DMS153 (cell line): Measurements from ENCODE around the gene PPP6R1.

ENCODE experiments used
- DNase-seq: peaks from one replicate; lab custom pipeline; 2025; lab: John Stamatoyannopoulos, UW

PPP6R1 gene

GRCh38 chr19:55279770-55280643 lies 21.2 kb upstream of the PPP6R1 start, which contains the start of gene HSPBP1:
Gene HSPBP1, minus strand, starts transcription at chr19:55280110. Its CDS starts 502 bp downstream, at chr19:55279608.
- peak; percentile 96 for DNase-seq

- no peak for DNase-seq
Measured at GRCh38 chr19:55279340-55279739, 20.5 kb upstream of the PPP6R1 start.

- no peak for DNase-seq
Measured at GRCh38 chr19:55278391-55279135, 19.7 kb upstream of the PPP6R1 start.

GRCh38 chr19:55277494-55277893 lies 18.7 kb upstream of the PPP6R1 start:
- DNase-seq: no peak

GRCh38 chr19:55276720-55277430 lies 18.1 kb upstream of the PPP6R1 start:
- no peak for DNase-seq

- no peak for DNase-seq
Measured at GRCh38 chr19:55275851-55276719, 17.3 kb upstream of the PPP6R1 start.

- DNase-seq: no peak
Measured at GRCh38 chr19:55273978-55274707, 15.3 kb upstream of the PPP6R1 start.

- no peak for DNase-seq
Measured at GRCh38 chr19:55272142-55272541, 13.3 kb upstream of the PPP6R1 start.

- DNase-seq: no peak
Measured at GRCh38 chr19:55270172-55270942, 11.5 kb upstream of the PPP6R1 start.

- no peak for DNase-seq
Measured at GRCh38 chr19:55269299-55269698, 10.5 kb upstream of the PPP6R1 start.

- DNase-seq: no peak
Measured at GRCh38 chr19:55266840-55267239, 8.0 kb upstream of the PPP6R1 start.

- no peak for DNase-seq
Measured at GRCh38 chr19:55266404-55266803, 7.6 kb upstream of the PPP6R1 start.

GRCh38 chr19:55265723-55266386 lies 7.0 kb upstream of the PPP6R1 start:
- no peak for DNase-seq

- DNase-seq: no peak
Measured at GRCh38 chr19:55265173-55265572, 6.4 kb upstream of the PPP6R1 start.

GRCh38 chr19:55264531-55264930 lies 5.7 kb upstream of the PPP6R1 start:
- no peak for DNase-seq

- DNase-seq: no peak
Measured at GRCh38 chr19:55262359-55262758, 3.5 kb upstream of the PPP6R1 start.

GRCh38 chr19:55261671-55262126 lies 2.9 kb upstream of the PPP6R1 start:
- no peak for DNase-seq

- DNase-seq: no peak
Measured at GRCh38 chr19:55259540-55260210, 858 bp upstream of the PPP6R1 start.

GRCh38 chr19:55258476-55258827 lies 365 bp downstream of the PPP6R1 start:
- DNase-seq: no peak
